Activated CD8-positive, alpha-beta T cell treated with anti-CD3 and anti-CD28 coated beads for 36 hours (primary cell): ENCODE measurements around the gene TMEM8B. TPM values are rescaled to one million over a fixed set of nuclear protein-coding genes. Genes with fewer than 3 reads are reported as not detected.

Experiments used
- ATAC-seq: fragments of 200-7000 bp; cut with Tn5 transposase; one replicate; pipeline ENCODE4 v1.10.0; 2021; ENCODE audit warnings: mild to moderate bottlenecking, moderate library complexity
- CTCF ChIA-PET: fragments of 350-600 bp; sonication (Branson Sonifier 250); formaldehyde crosslinking; loops from one replicate; lab custom pipeline; 2021; ENCODE audit warnings: antibody characterized with exemption; lab: Charles Lee
- POLR2A ChIA-PET: fragments of 350-600 bp; sonication (Branson Sonifier 250); formaldehyde crosslinking; loops from one replicate; lab custom pipeline; 2021; ENCODE audit warnings: antibody characterized with exemption; lab: Charles Lee
- DNase-seq: peaks from one replicate; pipeline ENCODE4 v3.0.0-alpha.2; 2020
- H3K27ac Mint-ChIP-seq: one replicate; pipeline ENCODE4 v1.8.0; 2021; ENCODE audit warnings: mild to moderate bottlenecking, mixed read lengths
- H3K27me3 Mint-ChIP-seq: one replicate; pipeline ENCODE4 v1.8.0; 2021; ENCODE audit warnings: mixed read lengths
- H3K36me3 Mint-ChIP-seq: one replicate; pipeline ENCODE4 v1.8.0; 2021; ENCODE audit warnings: low read depth, mixed read lengths
- H3K4me1 Mint-ChIP-seq: one replicate; pipeline ENCODE4 v1.8.0; 2021; ENCODE audit warnings: low read depth, mixed read lengths
- H3K4me3 Mint-ChIP-seq: one replicate; pipeline ENCODE4 v1.8.0; 2021; ENCODE audit warnings: mild to moderate bottlenecking, moderate library complexity, mixed read lengths
- H3K9me3 Mint-ChIP-seq: one replicate; pipeline ENCODE4 v1.8.0; 2021; ENCODE audit warnings: mixed read lengths
- intact Hi-C: fragments of 100-400 bp; cut with micrococcal nuclease; formaldehyde crosslinking; loops from one replicate; pipeline ENCODE4 v1.10.0; 2022
- total RNA-seq, 2 experiments: library from RNA; stranded (reverse); gene quantifications; one replicate each; pipeline ENCODE4 v1.2.3, GENCODE V29; 2021
- TF ChIP-seq, protein P1 (sequence below): fragments of 200-600 bp; IDR thresholded peaks from one replicate; pipeline ENCODE4 v1.8.0; 2022; ENCODE audit warnings: antibody characterized with exemption, mild to moderate bottlenecking

Gene TMEM8B
- total RNA-seq, 2 experiments from 2014 or later = 3.4 to 4.3 TPM

DNA sequence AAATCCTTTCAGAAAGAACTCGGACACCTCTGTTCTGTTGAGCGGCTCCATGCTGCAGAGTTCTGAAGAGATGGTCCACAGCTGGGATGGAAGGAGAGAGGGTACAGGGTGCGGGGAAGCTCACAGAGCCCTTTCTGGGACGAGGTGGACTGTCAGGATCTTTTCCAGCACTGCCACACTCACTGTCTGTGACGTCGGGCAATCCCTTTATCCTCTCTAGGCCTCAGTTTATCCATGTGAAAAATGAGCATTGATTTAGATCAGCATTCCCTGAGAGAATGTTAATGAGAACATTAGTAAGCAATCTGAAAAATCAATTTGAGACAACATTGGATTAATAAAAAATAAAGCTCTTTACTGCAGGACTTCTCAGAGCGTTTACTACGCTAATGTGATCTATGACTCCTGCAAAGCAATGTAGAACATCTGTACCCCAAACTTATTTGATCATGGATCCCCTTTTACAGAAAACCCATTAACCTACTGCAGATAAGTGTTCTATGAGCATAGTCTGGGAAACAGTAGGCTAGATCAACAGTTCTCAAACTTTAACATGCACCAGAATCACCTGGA lies 41.4 kb downstream of the TMEM8B start, which contains the start of gene OR13J1:
Gene OR13J1, minus strand, starts transcription at position 51 of the 573 bp plus-strand sequence. Its CDS starts 0 bp downstream, at position 51.
- DNase-seq (no peak), ATAC-seq (no peak)
- Mint-ChIP-seq H3K9me3 (no peaks in the 10 kb centered on the region), H3K27me3 (peaks cover 3% of the 10 kb centered on the region), H3K4me3 (no peak within 1 kb of the TSS), H3K27ac (no peak within 1 kb of the TSS), H3K4me1 (no peaks in the 10 kb centered on the region), H3K36me3 (no peaks in the 10 kb centered on the region)
- intact Hi-C loops = no loop called here
- TF ChIP-seq, protein P1, sequence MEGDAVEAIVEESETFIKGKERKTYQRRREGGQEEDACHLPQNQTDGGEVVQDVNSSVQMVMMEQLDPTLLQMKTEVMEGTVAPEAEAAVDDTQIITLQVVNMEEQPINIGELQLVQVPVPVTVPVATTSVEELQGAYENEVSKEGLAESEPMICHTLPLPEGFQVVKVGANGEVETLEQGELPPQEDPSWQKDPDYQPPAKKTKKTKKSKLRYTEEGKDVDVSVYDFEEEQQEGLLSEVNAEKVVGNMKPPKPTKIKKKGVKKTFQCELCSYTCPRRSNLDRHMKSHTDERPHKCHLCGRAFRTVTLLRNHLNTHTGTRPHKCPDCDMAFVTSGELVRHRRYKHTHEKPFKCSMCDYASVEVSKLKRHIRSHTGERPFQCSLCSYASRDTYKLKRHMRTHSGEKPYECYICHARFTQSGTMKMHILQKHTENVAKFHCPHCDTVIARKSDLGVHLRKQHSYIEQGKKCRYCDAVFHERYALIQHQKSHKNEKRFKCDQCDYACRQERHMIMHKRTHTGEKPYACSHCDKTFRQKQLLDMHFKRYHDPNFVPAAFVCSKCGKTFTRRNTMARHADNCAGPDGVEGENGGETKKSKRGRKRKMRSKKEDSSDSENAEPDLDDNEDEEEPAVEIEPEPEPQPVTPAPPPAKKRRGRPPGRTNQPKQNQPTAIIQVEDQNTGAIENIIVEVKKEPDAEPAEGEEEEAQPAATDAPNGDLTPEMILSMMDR = no peak
- ChIA-PET CTCF (interaction anchor here (0.7 to 1.4 kb wide), 2 partner anchors 12 to 27 kb away, joined by 3 read pairs; no protein-coding TSS in a partner anchor), POLR2A (interaction anchor here (0.5 to 0.9 kb wide), 2 partner anchors 12 to 15 kb away, joined by 3 to 5 read pairs; no protein-coding TSS in a partner anchor)

DNA sequence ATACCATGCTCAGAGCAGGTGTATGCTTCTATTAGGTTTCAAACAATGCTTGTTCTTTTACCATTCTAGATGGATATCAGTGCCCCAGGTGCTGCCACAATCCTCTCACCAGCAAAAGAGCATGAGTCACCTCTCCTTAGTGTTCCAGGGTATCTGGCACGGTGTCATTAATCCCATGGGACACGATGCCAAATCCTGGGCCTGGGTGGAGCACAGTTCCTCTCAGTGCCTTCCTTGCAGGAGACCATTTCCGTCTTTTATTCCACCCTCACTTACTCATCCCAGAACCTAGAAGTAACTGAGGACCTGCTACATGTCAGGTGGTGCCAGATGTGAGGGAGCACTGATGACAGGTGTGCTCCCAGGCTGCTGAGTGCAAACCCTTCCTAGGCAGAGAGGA lies 42.5 kb downstream of the TMEM8B start:
- no peaks in the 10 kb centered on the region for H3K4me1 Mint-ChIP-seq
- no peak overlapping the region for H3K27ac Mint-ChIP-seq
- CTCF ChIA-PET = interaction anchor here (2.3 kb wide), 1 partner anchor 82 kb away, joined by 8 read pairs; no protein-coding TSS in a partner anchor
- H3K27me3 Mint-ChIP-seq = peaks cover 2% of the 10 kb centered on the region
- H3K4me3 Mint-ChIP-seq = no peak overlapping the region
- no peaks in the 10 kb centered on the region for H3K9me3 Mint-ChIP-seq
- intact Hi-C loops = no loop called here
- TF ChIP-seq, protein P1 = no peak
- no peaks in the 10 kb centered on the region for H3K36me3 Mint-ChIP-seq
- ATAC-seq = no peak
- no peak for DNase-seq
- POLR2A ChIA-PET = interaction anchor here (0.8 kb wide), 1 partner anchor 16 kb away, joined by 3 read pairs; no protein-coding TSS in a partner anchor

- Mint-ChIP-seq H3K27me3 (peaks cover 2% of the 10 kb centered on the region), H3K4me3 (no peak overlapping the region), H3K9me3 (peaks cover 4% of the 10 kb centered on the region), H3K4me1 (no peaks in the 10 kb centered on the region), H3K27ac (no peak overlapping the region), H3K36me3 (no peaks in the 10 kb centered on the region)
- TF ChIP-seq, protein P1 = no peak
- ChIA-PET CTCF (interaction anchor here (0.6 to 2.3 kb wide), 3 partner anchors 10 to 177 kb away, joined by 3 to 8 read pairs (median 4); no protein-coding TSS in a partner anchor), POLR2A (no interaction called here)
- ATAC-seq (no peak), DNase-seq (no peak)
- intact Hi-C loops = no loop called here
Observed at GRCh38 chr9:35872505-35872904, 43.5 kb downstream of the TMEM8B start.

GRCh38 chr9:35882263-35882848 lies 53.3 kb downstream of the TMEM8B start:
- peak; percentile 73 for ATAC-seq
- H3K4me3 Mint-ChIP-seq = no peak overlapping the region
- peaks cover 8% of the 10 kb centered on the region for H3K9me3 Mint-ChIP-seq
- TF ChIP-seq, protein P1 = peak; percentile 98
- H3K36me3 Mint-ChIP-seq = peaks cover 2% of the 10 kb centered on the region
- POLR2A ChIA-PET = interaction anchor here (0.5 kb wide), 1 partner anchor 12 kb away, joined by 3 read pairs; no protein-coding TSS in a partner anchor
- peak; percentile 89 for DNase-seq
- H3K27me3 Mint-ChIP-seq = peaks cover 10% of the 10 kb centered on the region
- no peak overlapping the region for H3K27ac Mint-ChIP-seq
- CTCF ChIA-PET = interaction anchor here (0.6 to 3.4 kb wide), 56 partner anchors 10 to 576 kb away, joined by 3 to 66 read pairs (median 5); partner anchors contain the start of genes CCDC107, FAM221B, GBA2 and HINT2
- intact Hi-C loops = loop anchor here (2.0 kb wide), 2 partner anchors 56 to 92 kb away; partner anchors contain the start of gene NPR2
- no peaks in the 10 kb centered on the region for H3K4me1 Mint-ChIP-seq
